HG03175 (cell line): ENCODE measurements around the gene WDR44.
"Not testable (repeated sequence)": the region's sequence is repeated elsewhere in the genome, so short reads cannot be mapped to it uniquely, and the experiment has no call there.

Experiments used
- ATAC-seq: cut with Tn5 transposase; IDR thresholded peaks from one replicate; pipeline ENCODE4 v1.9.1; 2021; ENCODE audit warnings: mild to moderate bottlenecking, moderate library complexity; ENCODE audit not compliant: unreplicated experiment

Gene WDR44, protein sequence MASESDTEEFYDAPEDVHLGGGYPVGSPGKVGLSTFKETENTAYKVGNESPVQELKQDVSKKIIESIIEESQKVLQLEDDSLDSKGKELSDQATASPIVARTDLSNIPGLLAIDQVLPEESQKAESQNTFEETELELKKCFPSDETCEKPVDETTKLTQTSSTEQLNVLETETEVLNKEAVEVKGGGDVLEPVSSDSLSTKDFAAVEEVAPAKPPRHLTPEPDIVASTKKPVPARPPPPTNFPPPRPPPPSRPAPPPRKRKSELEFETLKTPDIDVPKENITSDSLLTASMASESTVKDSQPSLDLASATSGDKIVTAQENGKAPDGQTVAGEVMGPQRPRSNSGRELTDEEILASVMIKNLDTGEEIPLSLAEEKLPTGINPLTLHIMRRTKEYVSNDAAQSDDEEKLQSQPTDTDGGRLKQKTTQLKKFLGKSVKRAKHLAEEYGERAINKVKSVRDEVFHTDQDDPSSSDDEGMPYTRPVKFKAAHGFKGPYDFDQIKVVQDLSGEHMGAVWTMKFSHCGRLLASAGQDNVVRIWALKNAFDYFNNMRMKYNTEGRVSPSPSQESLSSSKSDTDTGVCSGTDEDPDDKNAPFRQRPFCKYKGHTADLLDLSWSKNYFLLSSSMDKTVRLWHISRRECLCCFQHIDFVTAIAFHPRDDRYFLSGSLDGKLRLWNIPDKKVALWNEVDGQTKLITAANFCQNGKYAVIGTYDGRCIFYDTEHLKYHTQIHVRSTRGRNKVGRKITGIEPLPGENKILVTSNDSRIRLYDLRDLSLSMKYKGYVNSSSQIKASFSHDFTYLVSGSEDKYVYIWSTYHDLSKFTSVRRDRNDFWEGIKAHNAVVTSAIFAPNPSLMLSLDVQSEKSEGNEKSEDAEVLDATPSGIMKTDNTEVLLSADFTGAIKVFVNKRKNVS

DNA sequence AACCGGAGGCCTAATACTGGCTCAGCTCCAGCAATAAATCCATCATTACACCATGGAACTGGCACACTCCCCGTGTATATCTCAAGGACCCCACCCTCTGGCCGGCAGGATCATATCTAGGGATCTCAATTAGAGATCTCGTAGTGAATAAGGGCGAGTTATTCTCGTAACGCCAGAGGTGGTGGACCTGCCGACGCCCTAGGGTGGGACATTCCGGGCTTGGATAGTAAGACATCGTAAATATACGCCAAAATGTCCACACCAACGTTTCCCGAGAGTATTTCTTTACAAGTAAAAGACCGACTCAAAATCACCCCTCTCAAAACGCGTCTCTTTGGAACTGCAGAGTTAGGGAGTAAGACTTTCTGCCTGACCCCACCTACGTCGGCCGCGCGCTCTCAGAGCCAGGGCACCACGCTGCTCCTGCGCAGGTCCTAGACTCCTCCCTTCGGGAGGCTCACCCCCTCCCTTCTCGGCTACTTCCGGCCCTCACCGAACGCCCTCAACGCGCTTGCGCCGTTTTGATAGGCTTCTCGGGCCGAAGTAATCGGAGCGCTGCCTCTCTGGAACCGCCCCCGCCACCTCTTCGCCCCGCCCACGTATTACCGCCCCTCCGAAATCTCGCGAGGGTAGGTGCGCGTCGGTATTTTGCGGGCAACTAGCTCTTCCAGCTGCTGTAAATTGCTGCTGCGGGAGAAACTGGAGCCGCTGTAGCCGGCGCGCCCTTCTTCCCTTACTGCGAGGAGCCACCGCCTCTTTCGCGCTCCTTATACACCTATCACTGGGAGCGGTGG, at the start of gene WDR44:
WDR44 (plus strand) TSS at position 643 of the 794 bp plus-strand sequence. CDS start 398 bp downstream, outside the sequence.
- ATAC-seq = peak; percentile 88

DNA sequence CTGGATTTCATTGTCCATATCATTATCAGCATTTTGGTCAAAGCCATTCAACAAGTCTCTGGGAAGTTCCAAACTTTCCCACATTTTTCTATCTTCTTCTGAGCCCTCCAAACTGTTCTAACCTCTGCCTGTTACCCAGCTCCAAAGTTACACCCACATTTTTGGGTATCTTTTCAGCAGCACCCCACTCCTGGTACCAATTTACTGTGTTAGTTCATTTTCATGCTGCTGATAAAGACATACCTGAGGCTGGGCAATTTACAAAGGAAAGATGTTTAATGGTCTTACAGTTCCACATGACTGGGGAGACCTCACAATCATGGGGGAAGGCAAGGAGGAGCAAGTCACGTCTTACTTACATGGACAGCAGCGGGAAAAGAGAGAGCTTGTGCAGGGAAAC, 40.1 kb upstream of the WDR44 start:
- not testable (repeated sequence) for ATAC-seq

DNA sequence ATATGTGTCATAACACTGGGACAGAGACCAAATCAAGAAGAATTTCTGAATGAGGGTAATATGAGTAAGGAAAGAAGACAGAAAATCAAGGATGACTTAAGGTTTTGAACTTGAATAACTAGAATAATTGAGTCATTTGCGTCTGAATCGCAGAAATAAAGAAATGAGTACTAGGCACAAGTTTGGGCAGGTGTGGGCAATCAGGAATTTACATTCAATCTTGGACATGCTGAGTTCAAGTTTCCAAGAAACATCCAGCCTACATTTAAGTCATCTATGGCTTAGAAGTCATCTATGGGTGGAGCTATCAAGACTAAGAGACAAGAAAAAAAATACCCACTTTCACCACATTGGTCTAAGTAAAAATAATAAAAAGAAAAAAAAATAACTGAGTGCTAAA, 30.4 kb upstream of the WDR44 start:
- no peak for ATAC-seq

DNA sequence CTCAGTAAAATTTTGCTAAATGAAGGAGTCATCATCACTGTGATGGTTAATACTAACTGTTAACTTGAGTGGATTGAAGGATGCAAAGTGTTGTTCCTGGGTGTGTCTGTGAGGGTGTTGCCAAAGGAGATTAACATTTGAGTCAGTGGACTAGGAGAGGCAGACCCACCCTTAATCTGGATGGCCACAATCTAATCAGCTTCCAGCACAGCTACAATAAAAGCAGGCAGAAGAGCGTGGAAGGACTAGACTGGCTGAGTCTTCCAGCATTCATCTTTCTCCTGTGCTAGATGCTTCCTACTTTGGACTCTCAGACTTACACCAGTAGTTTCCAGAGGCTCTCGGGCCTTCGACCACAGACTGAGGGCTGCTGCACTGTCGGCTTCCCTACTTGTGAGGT, 21.3 kb upstream of the WDR44 start:
- no peak for ATAC-seq

DNA sequence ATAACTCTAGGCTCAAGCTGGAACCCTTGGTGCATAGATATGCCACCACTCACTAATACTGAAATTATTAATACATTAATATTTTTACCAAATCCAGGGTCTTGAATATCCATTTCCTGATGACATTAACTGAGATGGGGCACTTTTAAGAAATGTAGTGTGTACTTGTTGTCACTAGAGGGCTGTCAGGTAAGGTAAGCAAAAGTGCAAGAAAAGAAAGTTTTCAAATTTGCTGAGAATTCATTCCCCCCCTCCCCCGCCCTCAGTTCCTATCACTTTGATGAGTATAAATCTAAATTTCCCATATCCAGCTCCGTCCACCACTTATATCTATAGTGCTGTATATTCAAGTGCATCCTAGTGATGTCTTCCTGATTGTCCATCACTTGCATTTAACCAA, 20.5 kb upstream of the WDR44 start:
- ATAC-seq = no peak

DNA sequence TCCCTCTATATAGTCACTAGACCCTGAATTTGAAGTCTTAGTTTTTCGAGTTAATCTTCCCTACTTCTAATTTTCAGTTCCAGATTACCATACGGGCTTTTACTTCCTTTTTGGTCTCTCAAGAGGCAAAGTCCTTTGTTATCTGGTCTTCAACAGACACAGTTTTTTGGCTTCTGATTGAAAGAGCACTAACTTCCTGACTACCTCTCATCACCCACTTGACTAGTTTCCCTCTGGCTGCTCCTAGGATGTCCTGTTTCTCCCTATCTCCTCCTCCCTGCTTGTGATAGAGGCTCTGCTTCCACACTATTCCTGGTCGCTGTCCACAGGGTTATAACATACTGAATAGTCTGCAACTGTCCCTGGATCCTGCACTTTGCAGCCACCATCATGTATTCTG, 16.7 kb upstream of the WDR44 start:
- no peak for ATAC-seq

DNA sequence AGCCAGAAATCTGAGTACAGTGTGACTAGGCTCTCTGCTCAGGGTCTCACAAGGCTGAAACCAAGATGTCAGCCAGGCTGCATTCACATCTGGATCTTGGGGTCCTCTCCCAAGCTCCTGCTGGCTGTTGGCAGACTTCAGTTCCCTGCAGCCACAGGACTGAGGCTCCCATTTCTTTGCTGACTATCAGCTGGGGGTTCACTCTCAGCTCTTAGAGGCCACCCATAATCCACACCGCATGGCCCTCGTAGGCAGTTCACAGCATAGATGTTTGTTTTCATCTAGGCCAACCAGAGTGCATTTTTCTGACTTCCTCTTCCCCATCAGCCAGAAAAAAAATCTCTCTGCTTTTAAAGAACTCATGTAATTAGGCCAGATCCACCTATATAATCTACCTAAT, 8.2 kb upstream of the WDR44 start:
- ATAC-seq = no peak

DNA sequence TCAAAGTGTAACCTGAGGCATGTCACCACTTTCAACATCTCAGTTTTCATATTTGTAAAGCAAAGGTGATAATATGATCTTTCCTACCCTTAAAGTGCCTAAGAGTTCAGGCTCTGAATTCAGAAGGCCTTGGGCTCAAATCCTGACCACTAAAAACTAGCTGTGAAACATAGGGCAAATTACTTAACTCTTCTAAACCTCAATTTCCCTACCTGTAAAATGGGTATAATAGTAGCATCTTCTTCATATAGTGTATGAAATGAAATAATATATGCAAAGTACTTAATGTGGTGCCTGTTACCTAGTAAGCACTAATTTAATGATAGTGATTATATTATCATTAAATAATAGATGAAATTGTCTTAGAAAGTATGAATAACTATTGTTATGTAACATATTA, 7.0 kb upstream of the WDR44 start:
- no peak for ATAC-seq

DNA sequence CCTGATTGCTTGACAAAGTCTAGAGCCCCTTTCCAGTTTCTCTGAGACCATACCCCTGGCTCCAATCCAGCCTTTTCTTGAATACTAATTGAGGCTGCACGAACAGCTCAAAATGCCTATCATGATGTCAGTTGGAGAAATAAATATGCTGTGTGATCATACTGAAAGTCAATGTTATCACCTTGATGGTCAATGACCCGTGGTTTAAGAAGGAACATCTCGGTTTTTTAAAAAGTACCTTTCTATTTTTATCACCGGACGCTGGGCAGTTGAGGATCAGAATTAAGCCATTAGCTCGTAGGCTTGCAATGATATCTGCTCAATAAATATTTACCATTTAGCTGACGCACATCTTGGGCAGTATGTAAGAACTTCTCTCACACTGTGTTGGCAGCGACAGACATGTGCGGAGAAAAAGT, 852 bp upstream of the WDR44 start:
- ATAC-seq = peak; percentile 3

DNA sequence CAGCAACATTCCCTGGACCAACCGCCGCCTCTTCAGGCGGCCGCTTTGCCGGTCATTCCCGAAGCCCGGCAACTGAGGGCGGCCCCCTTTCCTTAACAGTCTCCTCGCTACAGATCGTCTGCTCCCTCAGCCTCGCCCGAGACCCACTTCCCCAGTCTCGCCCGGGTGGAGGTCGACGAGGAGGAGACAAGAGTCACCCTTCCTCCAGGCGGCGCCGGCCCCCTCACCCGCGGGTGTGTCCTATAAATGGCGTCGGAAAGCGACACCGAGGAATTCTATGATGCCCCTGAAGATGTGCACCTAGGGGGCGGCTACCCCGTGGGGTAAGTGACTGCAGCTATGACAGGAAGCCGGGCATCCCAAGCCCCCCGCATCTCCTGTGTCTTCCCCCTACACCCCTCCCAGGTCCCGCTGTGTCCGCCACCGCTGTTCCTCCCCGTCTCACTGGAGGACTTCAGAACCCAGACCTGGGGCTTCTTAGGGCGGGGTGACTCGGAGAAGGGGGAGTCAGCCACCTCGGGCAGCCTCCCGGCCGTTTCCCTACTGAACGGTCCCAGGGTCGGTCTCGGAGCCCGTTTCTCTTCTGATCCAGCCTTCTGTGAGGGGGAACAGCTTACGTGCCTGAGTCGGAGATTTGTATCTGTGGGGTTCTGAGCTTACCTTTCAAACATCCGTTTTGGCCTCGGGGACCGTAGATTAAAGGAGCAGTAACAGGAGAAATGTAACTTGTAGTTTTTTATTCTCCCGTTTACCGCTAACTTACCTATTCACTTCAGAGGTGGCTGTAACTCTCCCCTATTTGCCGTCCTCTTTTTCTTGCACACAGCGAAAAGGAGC, 570 bp downstream of the WDR44 start:
- peak; percentile 27 for ATAC-seq

DNA sequence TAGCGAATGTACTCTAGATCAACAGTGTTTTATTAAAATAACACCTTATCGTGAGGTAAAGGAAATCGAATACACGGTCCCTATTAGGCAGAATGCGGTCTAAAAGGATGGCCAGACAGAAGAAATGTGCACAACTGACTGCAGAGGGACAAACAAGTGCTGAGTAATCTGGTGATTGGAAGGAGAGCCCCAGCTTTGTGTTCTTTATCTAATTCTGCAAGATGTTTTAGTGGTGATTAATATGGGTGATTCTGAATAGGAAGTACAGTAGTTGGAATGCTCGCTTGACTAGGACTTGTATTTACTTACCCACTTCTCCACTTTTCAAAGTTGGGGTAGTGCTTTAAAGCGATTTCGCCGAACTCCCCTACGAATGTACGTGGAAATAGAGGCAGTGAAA, 1.2 kb downstream of the WDR44 start:
- ATAC-seq = no peak

DNA sequence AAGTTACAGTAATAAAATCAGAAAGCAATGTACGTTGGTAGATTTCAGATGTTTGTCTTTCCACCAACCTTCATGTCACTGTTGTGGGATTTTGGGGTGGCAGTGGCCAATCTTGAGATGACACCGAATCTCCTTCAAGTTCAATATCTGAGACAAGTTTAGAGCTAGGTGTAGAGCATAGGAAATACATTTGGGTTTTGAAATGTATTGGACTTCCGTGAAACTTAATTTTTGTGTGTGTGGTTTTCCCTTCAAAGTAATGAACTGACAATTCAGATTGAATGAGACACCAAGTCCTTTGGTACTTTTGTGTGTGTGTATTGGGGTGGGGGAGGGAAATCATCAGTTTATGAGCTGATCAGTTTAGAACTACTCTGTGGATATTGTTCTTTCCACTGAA, 1.8 kb downstream of the WDR44 start:
- ATAC-seq = no peak

DNA sequence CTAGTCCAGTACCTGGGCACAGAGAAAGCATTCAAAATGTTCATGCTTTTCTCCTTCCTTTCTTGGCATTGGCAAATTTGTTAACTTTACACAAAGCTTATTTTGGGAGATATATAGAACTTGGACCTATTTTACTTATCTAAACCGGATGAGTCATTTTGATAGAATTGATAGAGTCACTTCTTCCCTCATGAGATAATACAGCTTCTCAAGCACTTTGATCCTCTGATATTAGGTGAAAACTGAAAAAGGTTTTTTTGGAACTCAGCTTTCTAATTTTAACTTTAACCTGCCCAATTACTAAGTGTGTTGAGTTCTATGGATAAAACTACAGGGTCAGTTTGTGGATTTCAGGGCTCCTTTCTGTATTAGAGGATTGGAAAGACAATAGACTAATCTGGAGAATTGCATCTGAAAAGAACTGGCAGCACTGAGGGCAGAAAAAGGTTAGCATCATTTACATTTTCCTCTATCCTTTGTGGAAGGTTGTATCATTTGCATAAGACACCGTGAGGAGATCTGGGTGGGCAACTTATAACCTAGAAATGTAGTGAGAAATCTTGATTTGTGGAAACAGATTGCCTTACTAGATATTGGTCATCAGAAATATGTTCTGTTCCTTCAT, 2.4 kb downstream of the WDR44 start:
- no peak for ATAC-seq

DNA sequence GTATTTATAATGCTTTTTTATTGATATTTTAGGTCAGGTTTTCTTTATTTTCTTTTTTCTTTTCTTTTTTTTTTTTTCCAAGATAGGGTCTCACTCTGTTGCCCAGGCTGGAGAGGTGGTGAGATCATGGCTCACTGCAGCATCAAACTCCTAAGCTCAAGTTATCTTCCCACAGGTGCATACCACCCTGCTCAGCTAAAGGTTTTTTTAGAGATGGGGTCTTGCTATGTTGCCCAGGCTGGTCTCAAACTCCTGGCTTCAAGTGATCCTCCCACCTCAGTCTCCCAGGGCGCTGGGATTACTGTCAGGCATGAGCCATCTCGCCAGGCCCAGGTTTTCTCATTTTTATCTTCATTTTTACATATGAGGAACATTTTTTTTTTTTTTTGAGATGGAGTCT, 3.3 kb downstream of the WDR44 start:
- ATAC-seq = no peak

DNA sequence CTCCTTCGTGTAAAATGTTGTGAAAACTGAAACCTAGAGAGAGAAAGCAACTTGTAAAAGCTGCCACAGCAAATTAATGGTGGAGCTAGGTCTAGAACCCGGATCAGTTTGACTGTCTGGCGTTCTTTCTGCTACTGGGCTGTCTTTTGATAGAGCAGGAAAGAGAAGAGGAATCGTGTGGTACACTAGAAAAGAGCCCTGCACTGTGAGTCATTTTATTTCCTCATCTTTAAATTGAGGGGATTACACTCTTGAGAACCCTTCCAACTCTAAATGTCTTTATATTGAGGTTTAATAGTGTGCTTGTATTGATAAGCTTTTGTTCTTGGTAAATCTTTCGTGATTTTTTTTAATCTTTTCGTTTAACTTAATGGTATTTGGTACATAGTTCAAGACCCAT, 4.3 kb downstream of the WDR44 start:
- no peak for ATAC-seq

DNA sequence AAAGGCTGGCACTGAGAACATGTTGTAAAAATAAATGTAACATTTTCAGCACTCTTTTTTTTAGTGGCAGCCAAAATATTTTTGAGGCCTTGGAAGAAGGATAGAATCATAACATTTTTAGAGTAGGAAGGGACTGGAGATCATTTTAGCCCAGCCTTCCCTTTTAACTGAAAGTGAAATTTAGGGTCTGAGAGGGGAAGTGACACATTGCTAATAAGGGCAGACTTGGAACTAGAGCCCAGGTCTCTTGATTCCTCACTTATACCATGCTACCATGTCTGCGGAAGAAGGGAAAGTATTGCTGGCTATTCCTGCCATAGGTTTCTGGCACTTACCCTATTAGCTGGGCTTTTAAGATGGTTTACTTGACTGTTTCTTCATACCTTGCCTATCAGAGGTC, 4.8 kb downstream of the WDR44 start:
- ATAC-seq = peak; percentile 29

DNA sequence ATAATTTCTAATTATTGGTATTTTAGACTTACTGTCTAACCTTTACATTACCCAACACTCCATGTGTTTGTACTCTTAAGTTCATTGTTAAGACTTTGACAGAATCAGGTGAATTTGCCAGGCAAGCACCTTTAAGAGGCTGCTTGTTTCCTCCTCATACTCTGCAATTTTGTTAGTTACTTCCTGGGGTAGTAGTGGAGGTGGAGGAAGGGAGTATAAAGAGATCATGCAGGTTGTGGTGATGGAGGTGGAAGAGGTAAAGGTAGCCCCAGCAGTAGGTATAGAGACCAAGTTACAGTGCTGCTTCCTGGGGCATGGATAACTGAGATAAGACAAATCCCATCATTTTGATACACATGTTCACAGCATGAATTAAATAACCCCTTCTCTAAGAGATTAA, 6.7 kb downstream of the WDR44 start:
- ATAC-seq = no peak

DNA sequence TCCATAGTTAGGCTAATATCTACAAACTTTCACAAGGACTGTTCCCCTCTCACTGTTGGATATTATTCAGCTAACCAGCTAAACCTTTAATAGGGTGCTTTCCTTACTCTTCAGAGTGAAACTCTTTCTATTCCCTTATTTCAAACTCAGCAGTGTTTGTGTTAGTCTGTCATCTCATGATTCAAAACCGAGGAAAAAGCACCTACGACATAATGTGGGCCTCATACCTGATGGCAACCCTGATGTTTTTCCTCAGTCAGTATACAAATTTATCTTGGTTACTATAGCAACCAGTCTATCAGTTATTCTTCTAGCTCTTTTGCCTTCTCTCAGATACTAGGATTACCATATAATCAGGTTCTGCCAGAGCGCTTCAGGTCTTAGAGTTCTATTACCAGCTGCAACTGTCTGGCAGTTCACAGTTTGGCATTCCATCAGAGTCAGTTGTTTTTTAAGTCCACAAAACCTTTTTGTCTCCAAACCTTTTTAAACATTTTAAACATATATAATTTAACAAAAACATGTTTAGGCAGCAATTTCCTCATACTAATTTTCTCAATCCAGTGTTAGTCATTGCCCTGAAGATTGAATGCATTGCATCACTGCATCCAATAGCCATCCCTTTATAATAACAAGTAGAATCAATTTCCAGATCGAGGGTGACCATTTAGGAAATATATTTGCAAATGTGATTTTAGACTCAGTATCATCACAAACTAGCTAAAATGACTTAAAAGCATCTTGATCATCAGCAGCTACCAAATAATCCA, 7.4 kb downstream of the WDR44 start:
- ATAC-seq = peak; percentile 63
